HepG2 (cell line): Measurements from ENCODE around the gene TBC1D7. TPM values are rescaled to one million over a fixed set of nuclear protein-coding genes. Genes with fewer than 3 reads are reported as not detected.
A peak's percentile ranks its signal among the peaks of the same experiment; 100 is the strongest.

Experiments used
- ATAC-seq: fragments of 200-7000 bp; cut with Tn5 transposase; 3 replicates; pipeline ENCODE4 v1.9.1; 2020; ENCODE audit warnings: mild to moderate bottlenecking, moderate library complexity
- BruUV-seq: library from RNA; stranded (reverse); fragments of 400-500 nt; replicated peaks from 2 replicates; lab custom pipeline; 2021; lab: Mats Ljungman, UMichigan
- CTCF ChIA-PET: fragments of 300-600 bp; formaldehyde crosslinking; extraction: SDS; loops from one replicate; lab custom pipeline; 2021; ENCODE audit warnings: low total read pairs, inconsistent platforms, low intra/inter-chr PET ratio; lab: Yijun Ruan, JAX
- POLR2A ChIA-PET: fragments of 350-600 bp; sonication (Branson Sonifier 250); formaldehyde crosslinking; loops from one replicate; lab custom pipeline; 2020; ENCODE audit warnings: antibody characterized with exemption, inconsistent platforms; lab: Yijun Ruan, JAX
- DNase-seq: peaks from one replicate; pipeline ENCODE4 v3.0.0-alpha.2; 2015; ENCODE audit warnings: low spot score
- FAIRE-seq: peaks from 3 replicates; lab custom pipeline; 2011; peaks lifted over from hg19 to GRCh38; lab: Jason Lieb, UNC
- H2AFZ ChIP-seq: one replicate; pipeline ENCODE4 v1.6.1; 2011; ENCODE audit warnings: low read length, inconsistent platforms
- H3K27ac ChIP-seq: fragments of 300-600 bp; 3 replicates; pipeline ENCODE4 v1.8.0; 2011; ENCODE audit warnings: mixed run types, mild to moderate bottlenecking, mixed read lengths, low read length, inconsistent platforms; ENCODE audit not compliant: insufficient read depth; ENCODE audit errors: extremely low read length
- H3K27me3 ChIP-seq, 2 experiments: fragments of 200-600 bp in 1 of 2; 2 replicates in 1 of 2; 3 replicates in 1 of 2; pipeline versions ENCODE4 v1.6.0 to v1.8.0; 2011; ENCODE audit warnings: low read length in 2 of 2, mild to moderate bottlenecking in 2 of 2, moderate library complexity in 2 of 2, inconsistent platforms in 1 of 2; ENCODE audit not compliant: insufficient read depth in 2 of 2, control insufficient read depth in 1 of 2
- H3K36me3 ChIP-seq, 2 experiments: fragments of 200-600 bp in 1 of 2; replicated peaks in 1 of 2; 2 replicates in 1 of 2; 3 replicates in 1 of 2; pipeline versions ENCODE4 v1.5.1 to v1.8.0; 2011; ENCODE audit warnings: low read length in 2 of 2, inconsistent platforms in 1 of 2; ENCODE audit not compliant: insufficient read depth in 2 of 2, control insufficient read depth in 1 of 2
- H3K4me1 ChIP-seq: 2 replicates; pipeline ENCODE4 v1.5.1; 2012; ENCODE audit warnings: low read length, inconsistent platforms; ENCODE audit not compliant: insufficient read depth
- H3K4me2 ChIP-seq: 2 replicates; pipeline ENCODE4 v1.6.0; 2011; ENCODE audit warnings: low read depth, low read length, inconsistent platforms
- H3K4me3 ChIP-seq, 3 experiments: fragments of 200-600 bp in 1 of 3; sonication (generic), shearing (Covaris generic) in 1 of 3; replicated peaks in 1 of 3; 2 replicates each; pipeline ENCODE4 v1.5.1; 2011 to 2016; ENCODE audit warnings: low read length in 3 of 3, inconsistent platforms in 2 of 3, low read depth in 2 of 3, mild to moderate bottlenecking in 2 of 3, control low read depth in 1 of 3, mixed read lengths in 1 of 3; ENCODE audit not compliant: insufficient read depth in 1 of 3
- H3K79me2 ChIP-seq: one replicate; pipeline ENCODE4 v1.6.1; 2011; ENCODE audit warnings: low read length, inconsistent platforms; ENCODE audit not compliant: insufficient read depth
- H3K9ac ChIP-seq: 2 replicates; pipeline ENCODE4 v1.6.0; 2011; ENCODE audit warnings: mild to moderate bottlenecking, low read depth, low read length, inconsistent platforms; ENCODE audit not compliant: insufficient read depth
- H3K9me3 ChIP-seq: 2 replicates; pipeline ENCODE4 v1.5.1; 2012; ENCODE audit warnings: mild to moderate bottlenecking, low read length
- H4K20me1 ChIP-seq: 2 replicates; pipeline ENCODE4 v1.6.0; 2011; ENCODE audit warnings: inconsistent platforms, mild to moderate bottlenecking, low read length, moderate library complexity; ENCODE audit not compliant: insufficient read depth
- CEBPB ChIP-seq: IDR thresholded peaks from 2 replicates; pipeline ENCODE4 v1.6.1; 2011; ENCODE audit warnings: low read depth, low read length, improper control_type of control experiment, borderline replicate concordance
- MAFF ChIP-seq: IDR thresholded peaks from 2 replicates; pipeline ENCODE4 v1.6.1; 2011; ENCODE audit warnings: low read depth, low read length, improper control_type of control experiment
- MAFK ChIP-seq, 2 experiments: IDR thresholded peaks in 1 of 2; conservative IDR thresholded peaks in 1 of 2; 2 replicates each; pipeline ENCODE4 v1.6.1; 2011; ENCODE audit warnings: improper control_type of control experiment in 2 of 2, low read length in 2 of 2
- SMAD9 ChIP-seq: sonication (generic); formaldehyde crosslinking; IDR thresholded peaks from 2 replicates; pipeline ENCODE4 v1.5.1; 2020; ENCODE audit warnings: mild to moderate bottlenecking, missing genetic modification reagents
- WGBS: methylation state at CpG from one replicate; pipeline ENCODE4 v1.1.6; 2017; ENCODE audit warnings: low lambda C conversion rate; 5-methylcytosine and 5-hydroxymethylcytosine counted together
- in situ Hi-C: cut with HindIII; loops from 2 replicates; pipeline ENCODE4 v1.10.0; 2017; ENCODE audit warnings: low pct_unique_long_range_greater_than_20kb; ENCODE audit not compliant: extremely low pct_ligation_motif_present
- intact Hi-C: fragments of 100-400 bp; cut with micrococcal nuclease; formaldehyde crosslinking; loops from one replicate; pipeline ENCODE4 v1.10.0; 2022; ENCODE audit not compliant: unreplicated experiment
- polyA plus RNA-seq, 8 experiments: library from polyadenylated mRNA; depleted of rRNA in 3 of 8; stranded (reverse) in 7 of 8; unstranded in 1 of 8; fragments of >200 nt; fragmentation: Illumina TruSeq in 4 of 8; extraction: Trizol in 4 of 8; gene quantifications; 2 replicates each; pipeline versions ENCODE4 v1.2.1 to v1.2.3, GENCODE V29; 2011 to 2016; ENCODE audit warnings: low read depth in 4 of 8, missing spikeins in 1 of 8, mixed read lengths in 1 of 8; ENCODE audit not compliant: insufficient read depth in 1 of 8
- total RNA-seq, 5 experiments: library from RNA; depleted of rRNA; stranded (reverse); fragments of >200 nt; fragmentation: Illumina TruSeq; extraction: Trizol; gene quantifications; 2 replicates each; pipeline ENCODE4 v1.2.3, GENCODE V29; 2016; ENCODE audit warnings: low read depth in 1 of 5
- TF ChIP-seq, protein P1 (sequence below): sonication (generic); formaldehyde crosslinking; IDR thresholded peaks from 2 replicates; pipeline ENCODE4 v1.4.0; 2020; ENCODE audit warnings: missing genetic modification reagents
- TF ChIP-seq, protein P2 (sequence below): sonication (generic); formaldehyde crosslinking; IDR thresholded peaks from 2 replicates; pipeline ENCODE4 v1.4.0; 2020; ENCODE audit warnings: missing genetic modification reagents
- TF ChIP-seq, protein P3 (sequence below): IDR thresholded peaks from 2 replicates; pipeline ENCODE4 v1.6.1; 2016; ENCODE audit warnings: missing genetic modification reagents, missing compliant biosample characterization

Gene TBC1D7
- total and polyA plus RNA-seq, 2 of the 13 experiments (the other 11 are each of a cell fraction or from before 2014, with no cell fraction given), result 23.3 to 30.8 TPM

DNA sequence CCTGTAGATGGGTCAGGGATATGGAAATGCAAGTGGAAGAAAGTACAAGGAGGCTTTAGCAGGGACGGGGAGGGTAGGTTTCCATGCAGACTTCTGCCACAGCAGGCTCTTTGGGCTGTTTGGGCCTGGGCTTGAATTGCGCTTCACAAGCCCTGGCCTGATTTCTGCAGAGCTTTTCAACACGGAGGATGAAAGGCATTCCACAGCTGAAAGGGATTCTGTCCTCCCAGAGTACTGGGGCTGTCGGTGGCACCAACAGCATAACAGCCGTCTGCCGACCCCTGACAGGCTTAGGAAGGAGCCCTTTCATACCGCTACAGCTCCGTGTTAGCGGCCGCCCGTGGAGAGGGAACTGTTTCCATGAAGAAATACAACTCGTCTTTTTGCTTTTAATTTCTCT is 22.9 kb upstream of the TBC1D7 start:
- Histone ChIP-seq H3K9me3 (no peaks in the 10 kb centered on the region), H3K9ac (no peak overlapping the region), H3K27me3 (no peaks in the 10 kb centered on the region), H3K4me2 (peak overlapping the region; percentile 14), H3K79me2 (no peaks in the 10 kb centered on the region), H3K36me3 (no peaks in the 10 kb centered on the region), H3K4me3 (no peak overlapping the region), H4K20me1 (no peaks in the 10 kb centered on the region), H3K4me1 (peaks cover 9% of the 10 kb centered on the region), H3K27ac (no peak overlapping the region), H2AFZ (no peak overlapping the region)
- ChIA-PET CTCF (no interaction called here), POLR2A (no interaction called here)
- TF ChIP-seq, protein P1, sequence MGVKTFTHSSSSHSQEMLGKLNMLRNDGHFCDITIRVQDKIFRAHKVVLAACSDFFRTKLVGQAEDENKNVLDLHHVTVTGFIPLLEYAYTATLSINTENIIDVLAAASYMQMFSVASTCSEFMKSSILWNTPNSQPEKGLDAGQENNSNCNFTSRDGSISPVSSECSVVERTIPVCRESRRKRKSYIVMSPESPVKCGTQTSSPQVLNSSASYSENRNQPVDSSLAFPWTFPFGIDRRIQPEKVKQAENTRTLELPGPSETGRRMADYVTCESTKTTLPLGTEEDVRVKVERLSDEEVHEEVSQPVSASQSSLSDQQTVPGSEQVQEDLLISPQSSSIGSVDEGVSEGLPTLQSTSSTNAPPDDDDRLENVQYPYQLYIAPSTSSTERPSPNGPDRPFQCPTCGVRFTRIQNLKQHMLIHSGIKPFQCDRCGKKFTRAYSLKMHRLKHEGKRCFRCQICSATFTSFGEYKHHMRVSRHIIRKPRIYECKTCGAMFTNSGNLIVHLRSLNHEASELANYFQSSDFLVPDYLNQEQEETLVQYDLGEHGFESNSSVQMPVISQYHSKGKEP (CRISPR knock-in tag), result no peak
- TF ChIP-seq, protein P2, sequence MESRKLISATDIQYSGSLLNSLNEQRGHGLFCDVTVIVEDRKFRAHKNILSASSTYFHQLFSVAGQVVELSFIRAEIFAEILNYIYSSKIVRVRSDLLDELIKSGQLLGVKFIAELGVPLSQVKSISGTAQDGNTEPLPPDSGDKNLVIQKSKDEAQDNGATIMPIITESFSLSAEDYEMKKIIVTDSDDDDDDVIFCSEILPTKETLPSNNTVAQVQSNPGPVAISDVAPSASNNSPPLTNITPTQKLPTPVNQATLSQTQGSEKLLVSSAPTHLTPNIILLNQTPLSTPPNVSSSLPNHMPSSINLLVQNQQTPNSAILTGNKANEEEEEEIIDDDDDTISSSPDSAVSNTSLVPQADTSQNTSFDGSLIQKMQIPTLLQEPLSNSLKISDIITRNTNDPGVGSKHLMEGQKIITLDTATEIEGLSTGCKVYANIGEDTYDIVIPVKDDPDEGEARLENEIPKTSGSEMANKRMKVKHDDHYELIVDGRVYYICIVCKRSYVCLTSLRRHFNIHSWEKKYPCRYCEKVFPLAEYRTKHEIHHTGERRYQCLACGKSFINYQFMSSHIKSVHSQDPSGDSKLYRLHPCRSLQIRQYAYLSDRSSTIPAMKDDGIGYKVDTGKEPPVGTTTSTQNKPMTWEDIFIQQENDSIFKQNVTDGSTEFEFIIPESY (CRISPR knock-in tag), result peak; percentile 84
- in situ Hi-C loops, result no loop called here
- WGBS, result 44% methylated on average over 11 of the region's 12 CpGs
- FAIRE-seq (no peak), ATAC-seq (peak; percentile 68), DNase-seq (peak; percentile 43)
- no TSS peak for BruUV-seq
- intact Hi-C loops, result no loop called here

DNA sequence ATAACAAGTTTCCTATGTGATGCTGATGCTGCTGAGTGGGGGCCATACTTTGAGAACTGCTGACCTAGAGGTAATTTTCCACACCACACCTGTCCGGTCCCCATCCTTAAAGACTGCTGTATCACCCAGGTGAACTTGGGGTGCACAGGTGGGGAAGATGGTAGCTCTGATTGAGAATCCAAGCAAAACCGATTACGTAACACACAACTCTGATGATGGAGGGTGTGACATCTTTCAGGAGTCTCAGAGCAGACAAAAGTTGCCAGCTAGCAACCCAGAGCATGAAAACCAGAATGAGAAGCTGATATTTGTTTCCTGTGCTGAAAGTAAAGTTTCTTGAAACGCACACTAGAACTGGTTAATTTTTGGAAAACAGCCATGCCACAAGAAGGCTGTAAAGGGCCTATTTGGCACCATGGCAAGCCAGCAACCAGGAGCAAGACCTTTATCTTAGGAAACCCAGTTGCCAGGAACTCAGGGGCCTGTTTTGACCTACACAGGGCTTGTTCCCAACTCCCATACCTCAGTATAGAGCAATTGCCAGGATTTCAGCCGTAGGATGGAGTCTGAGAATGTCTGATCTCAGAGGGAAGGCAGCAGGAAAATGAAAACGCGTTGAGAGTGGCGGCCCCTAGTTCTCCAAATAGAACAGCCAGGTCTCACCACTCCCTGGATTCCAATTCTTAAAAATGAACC is 21.6 kb upstream of the TBC1D7 start:
- intact Hi-C loops (no loop called here), in situ Hi-C loops (no loop called here)
- Histone ChIP-seq H4K20me1 (no peaks in the 10 kb centered on the region), H3K27me3 (no peaks in the 10 kb centered on the region; a peak in 1 of 5 replicates), H3K9me3 (no peaks in the 10 kb centered on the region), H2AFZ (no peak overlapping the region), H3K4me3 (no peak overlapping the region), H3K27ac (no peak overlapping the region), H3K4me1 (peaks cover 9% of the 10 kb centered on the region)
- 90% methylated on average over 8 of the region's 8 CpGs for WGBS
- FAIRE-seq, result no peak
- CTCF ChIA-PET, result no interaction called here
- TF ChIP-seq, protein P3, sequence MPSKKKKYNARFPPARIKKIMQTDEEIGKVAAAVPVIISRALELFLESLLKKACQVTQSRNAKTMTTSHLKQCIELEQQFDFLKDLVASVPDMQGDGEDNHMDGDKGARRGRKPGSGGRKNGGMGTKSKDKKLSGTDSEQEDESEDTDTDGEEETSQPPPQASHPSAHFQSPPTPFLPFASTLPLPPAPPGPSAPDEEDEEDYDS, result no peak
- TF ChIP-seq SMAD9 (CRISPR knock-in tag), result no peak
- peak; percentile 16; the same call in 1 of the 2 replicates for TF ChIP-seq MAFF
- TF ChIP-seq CEBPB, result peak; percentile 82
- TF ChIP-seq MAFK (conservative IDR thresholded peaks at IDR 0.05 in 1 of 2, IDR thresholded peaks at IDR 0.05 in 1 of 2; ENCODE audit: low read length in 2 of 2), result peak; percentile 13 to 58; a peak in 2 of 4 replicates
- TF ChIP-seq, all 625 proteins: peak for 3
- ATAC-seq (no peak), DNase-seq (no peak)
- BruUV-seq, result no TSS peak
- Histone ChIP-seq H3K79me2 (no peaks in the 10 kb centered on the region), H3K4me2 (no peak overlapping the region), H3K9ac (no peak overlapping the region), H3K36me3 (no peaks in the 10 kb centered on the region)
- POLR2A ChIA-PET, result no interaction called here
